ENCODE results near the gene PRR22.

GRCh38 chr19:5773276-5773675 is 11.3 kb downstream of the PRR22 start:
- no peak for TF ChIP-seq MYC (IDR thresholded peaks at IDR 0.05; ENCODE audit: low read depth, low read length)
- no peak for TF ChIP-seq CTCF (IDR thresholded peaks at IDR 0.05; ENCODE audit: extremely low read depth in 1 of 2, insufficient read depth in 1 of 2, low read depth in 1 of 2, low read length in 2 of 2)
- no peak for TF ChIP-seq MAX (IDR thresholded peaks at IDR 0.05; ENCODE audit: insufficient read depth, insufficient read length)
- TF ChIP-seq POLR2A (IDR thresholded peaks at IDR 0.05; ENCODE audit: low read depth, low read length), result no peak
- no peak for TF ChIP-seq FOS (IDR thresholded peaks at IDR 0.05; ENCODE audit: borderline replicate concordance, insufficient read depth, low read length)
- TF ChIP-seq EZH2 (IDR thresholded peaks at IDR 0.05; ENCODE audit: borderline replicate concordance, low read depth, low read length, severe bottlenecking), result no peak
- TF ChIP-seq GATA2 (IDR thresholded peaks at IDR 0.05; ENCODE audit: insufficient read depth, insufficient read length, low read depth, low read length), result no peak
- TF ChIP-seq POLR2AphosphoS5 (IDR thresholded peaks at IDR 0.05; ENCODE audit: insufficient read depth, low read depth, low read length), result no peak

All from endothelial cell of umbilical vein (primary cell).